Ecto neural progenitor cell (in vitro differentiated cells): Measurements from ENCODE around the gene TNNC2.
"Not testable (repeated sequence)": the region's sequence is repeated elsewhere in the genome, so short reads cannot be mapped to it uniquely, and the experiment has no call there.

Experiments used
- DNase-seq: peaks from one replicate; pipeline ENCODE4 v3.0.0-alpha.2; 2018; ENCODE audit warnings: low spot score

Gene TNNC2

DNA sequence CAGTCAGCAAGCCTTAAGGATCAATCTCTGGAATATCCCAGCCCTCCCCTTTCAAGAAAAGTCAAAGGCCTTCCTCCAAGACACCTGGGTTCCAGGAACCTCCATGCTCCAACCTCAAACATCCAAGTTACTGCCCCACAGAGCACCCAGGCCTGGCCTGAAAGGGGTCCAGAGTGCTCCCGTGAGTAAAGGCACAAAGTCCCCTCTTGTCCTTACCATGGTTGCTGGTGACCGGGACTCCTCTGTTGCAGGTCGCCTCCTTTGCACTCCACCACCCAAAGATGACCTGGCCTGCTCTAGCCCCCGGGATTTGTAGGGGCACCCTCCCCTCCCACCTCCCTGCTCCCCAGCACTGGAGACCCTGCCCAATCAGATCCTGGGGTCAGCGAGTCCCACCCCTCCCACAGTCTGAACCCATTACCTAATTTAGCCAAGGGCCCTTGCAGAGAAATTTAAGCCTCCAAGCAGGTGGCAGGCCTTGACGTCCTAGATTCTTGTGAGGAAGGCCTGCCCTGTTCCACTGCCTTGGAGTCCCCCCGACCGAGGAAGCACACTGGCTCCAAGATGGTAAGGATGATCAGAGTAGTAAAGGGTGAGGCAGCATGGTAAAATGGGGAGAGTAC is at the start of gene TNNC2:
Gene TNNC2, minus strand, starts transcription at position 283 of the 623 bp plus-strand sequence. Its CDS starts 64 bp downstream, at position 219.
- no peak for DNase-seq

DNA sequence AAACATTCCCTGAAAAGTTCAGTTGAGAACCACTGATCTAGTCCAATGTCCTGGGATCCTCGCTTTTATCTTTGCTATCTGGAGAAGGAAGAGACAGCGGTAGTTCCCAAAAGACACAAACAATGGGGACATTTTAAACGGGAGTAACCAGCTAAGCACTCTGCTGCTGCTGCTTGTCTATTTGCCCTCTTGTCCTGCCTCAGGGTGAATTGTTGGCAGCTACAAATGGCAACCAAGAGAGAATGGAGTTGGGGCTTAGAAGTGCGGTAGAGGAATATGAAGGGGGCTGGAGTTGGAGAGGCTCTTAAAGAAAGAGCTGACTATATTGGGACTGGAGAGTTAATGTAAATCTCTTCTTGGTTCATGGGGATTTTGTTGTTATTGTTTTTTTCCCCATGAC is 47.5 kb upstream of the TNNC2 start:
- DNase-seq = no peak

DNA sequence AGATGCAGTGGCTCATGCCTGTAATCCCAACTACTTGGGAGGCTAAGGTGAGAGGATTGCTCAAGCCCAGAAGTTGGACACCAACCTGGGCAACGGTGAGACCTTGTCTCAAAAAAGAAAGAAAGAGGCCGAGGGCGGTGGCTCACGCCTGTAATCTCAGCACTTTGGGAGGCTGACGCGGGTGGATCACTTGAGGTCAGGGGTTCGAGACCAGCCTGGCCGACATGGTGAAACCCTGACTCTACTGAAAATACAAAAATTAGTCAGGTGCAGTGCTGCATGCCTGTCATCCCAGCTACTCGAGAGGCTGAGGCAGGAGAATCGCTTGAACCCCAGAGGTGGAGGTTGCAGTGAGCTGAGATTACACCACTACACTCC is 47.0 kb upstream of the TNNC2 start:
- not testable (repeated sequence) for DNase-seq

DNA sequence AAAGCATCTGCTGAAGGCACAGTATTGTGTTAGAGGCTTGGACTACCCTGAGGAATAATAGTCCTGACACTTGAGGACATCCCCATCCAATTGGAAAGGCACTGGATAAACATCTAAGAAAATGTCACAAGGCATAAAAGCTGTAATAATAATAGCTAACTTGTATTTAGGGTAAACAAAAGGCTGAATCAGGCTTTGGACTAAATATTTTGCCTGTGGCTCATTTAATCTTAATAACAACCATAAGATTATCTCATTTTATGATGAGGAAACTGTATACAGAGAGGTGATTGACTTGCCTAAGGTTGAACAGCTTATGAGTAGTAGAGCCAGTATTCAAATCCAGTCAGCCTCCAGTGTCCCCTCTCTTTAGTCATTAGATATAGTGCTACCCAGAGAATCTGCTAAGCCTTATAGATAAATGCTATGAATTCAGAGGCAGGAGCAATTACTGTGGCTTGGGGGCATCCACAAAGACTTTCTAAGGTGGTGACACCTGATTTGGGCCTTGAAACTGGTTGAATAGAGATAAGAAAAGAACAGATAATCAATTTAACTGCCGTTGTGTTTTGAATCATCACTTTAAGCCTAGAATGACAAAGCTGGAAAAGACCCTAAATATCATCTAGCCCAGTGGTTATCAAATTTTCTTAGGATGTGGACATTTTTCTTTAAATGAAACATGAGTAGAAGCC is 46.4 kb upstream of the TNNC2 start:
- DNase-seq = no peak

DNA sequence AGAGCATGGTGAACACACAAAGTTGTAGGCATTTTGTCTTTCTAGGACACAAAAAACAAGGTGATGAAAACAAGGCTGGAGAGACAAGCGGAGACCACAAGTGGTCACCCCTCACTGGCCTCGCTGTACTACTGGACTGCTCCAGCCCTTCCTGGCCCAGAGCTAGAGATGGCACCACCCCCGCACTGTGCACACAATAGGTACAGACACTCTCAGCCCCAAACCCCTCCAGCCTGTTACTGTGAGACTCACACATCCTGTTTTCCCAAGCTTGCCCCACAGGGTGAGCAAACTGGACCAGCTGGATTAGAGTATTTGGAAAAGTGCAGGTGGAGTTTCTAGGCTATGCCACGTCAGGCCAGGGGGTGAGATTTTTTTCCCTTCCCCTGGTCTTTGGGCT is 45.5 kb upstream of the TNNC2 start:
- no peak for DNase-seq

DNA sequence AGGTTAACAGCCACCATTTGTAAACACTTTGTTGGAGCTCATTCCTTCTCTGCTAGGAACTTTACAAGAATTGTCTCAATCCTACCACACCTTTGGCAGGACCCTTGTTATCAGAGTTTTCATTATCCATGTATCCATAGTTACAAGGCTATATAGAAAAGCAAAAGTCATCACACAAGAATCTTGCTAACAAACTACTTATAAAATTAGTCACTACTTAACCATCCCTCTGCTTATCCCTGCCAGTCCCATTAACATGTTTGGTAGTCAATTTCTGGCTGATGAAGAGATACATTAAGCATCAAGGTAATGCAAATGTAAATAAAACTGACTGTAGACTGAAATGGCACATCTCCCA is 40.7 kb upstream of the TNNC2 start:
- DNase-seq = no peak

DNA sequence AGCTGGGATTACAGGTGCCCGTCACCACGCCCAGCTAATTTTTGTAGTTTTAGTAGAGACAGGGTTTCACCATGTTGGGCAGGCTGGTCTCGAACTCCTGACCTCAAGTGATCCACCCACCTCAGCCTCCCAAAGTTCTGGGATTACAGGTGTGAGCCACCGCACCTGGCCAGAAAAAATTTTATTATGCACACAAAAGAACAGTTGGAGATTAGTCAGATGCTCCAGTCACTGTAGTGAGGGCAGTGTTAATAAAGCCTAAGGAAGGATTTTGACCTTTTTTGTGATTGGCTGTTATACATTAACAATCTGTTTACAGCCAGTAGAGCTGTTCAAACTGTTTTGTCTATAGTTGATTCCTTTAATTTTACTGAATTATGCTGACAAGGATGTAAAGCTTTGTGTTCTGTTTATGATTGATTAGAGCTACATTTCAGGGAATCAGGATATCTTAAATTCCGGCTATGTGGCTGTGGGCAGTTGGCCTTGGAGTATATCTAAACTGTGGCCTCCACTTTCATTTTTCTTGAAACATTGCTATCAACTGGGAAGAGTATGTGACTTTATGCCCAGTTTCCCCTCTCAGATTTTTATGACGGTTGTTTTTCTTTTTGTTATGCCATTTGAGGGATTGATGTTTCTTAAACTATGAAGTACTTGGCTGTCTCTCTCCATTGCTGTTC is 40.2 kb upstream of the TNNC2 start:
- DNase-seq = no peak

DNA sequence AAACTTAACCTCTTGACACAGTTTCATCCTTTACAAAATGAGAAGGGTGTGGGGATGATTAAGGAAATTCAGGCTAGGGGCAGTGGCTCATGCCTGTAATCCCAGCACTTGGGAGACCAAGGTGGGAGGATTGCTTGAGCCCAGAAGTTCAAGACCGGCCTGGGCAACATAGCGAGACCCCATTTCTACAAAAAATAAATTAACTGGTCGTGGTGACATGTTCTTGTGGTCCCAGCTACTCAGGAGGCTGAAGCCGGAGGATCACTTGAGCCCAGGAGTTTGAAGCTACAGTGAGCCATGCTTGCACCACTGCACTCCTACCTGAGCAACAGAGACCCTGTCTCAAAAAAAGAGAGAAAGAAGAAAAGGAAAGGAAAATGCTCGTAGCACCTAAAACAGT is 39.3 kb upstream of the TNNC2 start:
- DNase-seq = no peak

DNA sequence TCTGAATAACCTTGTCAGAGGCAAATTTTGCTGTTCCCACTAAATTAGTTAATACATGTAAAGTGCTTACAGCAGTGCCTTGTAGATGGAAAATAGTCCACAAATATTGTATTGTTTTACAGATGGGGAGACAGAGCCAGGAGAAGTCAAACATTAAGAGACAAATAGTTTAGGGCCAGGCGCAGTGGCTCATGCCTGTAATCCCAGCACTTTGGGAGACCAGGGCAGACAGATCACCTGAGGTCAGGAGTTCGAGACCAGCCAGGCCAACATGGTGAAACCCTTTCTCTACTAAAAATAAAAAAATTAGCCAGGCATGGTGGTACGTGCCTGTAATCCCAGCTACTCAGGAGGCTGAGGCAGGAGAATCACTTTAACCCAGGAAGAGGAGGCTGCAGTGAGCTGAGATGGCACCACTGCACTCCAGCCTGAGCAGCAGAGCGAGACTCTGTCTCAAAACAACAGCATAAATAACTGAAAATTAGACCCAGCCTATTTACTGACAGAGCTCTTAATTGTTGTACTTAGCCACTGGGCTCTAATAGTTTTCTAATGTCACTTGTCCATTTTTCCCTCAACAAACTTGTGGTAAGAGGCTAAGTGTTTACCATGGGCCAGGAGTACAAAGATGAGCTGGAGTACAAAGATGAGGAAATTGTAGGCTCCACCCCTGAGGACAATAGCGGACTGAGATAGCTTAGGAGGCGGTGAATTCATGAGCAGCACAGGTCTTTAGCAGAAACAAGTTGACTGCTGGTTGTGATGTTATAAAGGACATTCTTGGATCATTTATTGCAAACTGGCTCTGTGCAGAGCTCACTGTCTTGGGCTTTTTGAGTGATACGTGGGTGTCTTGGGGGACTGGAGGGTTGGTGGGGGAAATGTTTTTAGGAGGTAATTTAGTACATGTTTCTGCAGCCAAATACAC is 36.7 kb upstream of the TNNC2 start:
- DNase-seq = no peak

DNA sequence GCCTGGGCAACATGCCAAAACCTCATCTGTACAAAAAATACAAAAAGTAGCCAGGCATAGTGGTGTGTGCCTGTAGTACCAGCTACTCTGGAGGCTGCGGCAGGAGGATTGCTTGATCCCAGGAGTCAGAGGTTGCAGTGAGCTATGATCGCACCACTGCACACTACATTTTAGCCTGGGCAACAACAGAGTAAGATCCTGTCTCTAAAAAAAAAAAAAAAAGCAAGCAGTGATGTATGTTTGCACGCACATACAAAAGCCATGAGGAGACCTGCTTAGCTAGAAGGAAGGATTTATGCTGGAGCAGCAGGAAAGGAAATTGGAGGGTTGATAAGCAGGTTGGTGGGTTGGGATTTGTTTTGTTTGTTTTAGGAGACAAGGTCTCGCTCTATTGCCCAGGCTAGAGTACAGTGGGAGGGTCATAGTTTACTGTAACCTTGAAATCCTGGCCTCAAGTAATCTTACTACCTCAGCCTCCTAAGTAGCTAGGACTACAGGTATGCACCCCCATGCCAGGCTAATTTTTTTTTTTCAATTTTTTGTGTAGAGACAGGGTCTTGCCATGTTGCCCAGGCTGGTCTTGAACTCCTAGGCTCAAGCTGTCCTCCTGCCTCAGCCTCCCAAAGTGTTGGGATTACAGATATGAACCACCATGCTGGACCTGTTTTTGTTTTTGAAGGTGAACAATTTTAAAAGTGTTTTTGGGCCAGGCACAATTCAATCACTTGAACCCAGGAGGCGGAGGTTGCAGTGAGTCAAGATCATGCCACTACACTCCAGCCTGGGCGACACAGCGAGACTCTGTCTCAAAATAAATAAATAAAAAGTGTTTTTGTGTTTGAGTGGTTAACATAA is 34.3 kb upstream of the TNNC2 start:
- no peak for DNase-seq

DNA sequence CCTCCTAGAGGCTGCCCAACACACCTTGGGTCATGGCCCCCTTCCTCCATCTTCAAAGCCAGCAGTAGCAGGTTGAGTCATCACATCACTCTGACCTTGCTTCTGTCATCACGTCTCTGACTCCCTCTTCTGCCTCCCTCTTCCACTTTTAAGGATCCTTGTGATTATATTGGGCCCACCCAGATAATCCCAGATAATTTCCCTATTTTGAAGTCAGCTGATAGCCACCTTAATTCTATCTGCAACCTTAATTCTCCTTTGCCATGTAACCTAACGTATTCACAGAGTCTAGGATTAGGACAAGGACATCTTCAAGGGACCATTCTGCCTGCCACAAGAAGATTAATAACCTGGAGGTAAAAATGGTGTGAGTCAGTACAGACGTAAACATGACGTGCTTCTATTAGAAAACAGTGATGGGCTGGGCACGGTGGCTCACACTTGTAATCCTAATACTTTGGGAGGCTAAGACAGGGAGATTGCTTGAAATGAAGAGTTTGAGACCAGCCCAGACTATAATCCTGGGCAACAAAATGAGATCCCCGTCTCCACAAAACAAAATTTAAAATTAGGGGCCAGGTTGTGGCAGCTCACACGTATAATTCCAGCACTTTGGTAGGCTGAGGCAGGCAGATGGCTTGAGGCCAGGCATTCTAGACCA is 33.6 kb upstream of the TNNC2 start:
- no peak for DNase-seq

DNA sequence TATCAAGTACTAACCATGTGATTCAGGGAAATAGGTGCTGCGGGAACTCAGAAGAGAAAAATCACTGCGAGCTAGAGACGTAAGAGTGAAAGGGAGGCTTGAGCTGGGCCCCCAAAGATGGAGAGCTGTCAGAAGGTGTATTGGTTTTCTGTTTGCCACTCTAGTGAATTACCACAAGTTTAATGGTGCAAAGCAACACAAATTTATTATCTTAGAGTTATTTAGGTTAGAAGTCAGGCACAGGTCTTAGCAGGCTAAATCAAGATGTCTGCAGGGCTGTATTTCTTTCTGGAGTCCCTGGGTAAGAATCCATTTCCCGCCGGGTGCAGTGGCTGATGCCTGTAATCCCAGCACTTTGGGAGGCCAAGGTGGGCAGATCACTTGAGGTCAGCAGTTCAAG is 32.8 kb upstream of the TNNC2 start:
- DNase-seq = no peak

DNA sequence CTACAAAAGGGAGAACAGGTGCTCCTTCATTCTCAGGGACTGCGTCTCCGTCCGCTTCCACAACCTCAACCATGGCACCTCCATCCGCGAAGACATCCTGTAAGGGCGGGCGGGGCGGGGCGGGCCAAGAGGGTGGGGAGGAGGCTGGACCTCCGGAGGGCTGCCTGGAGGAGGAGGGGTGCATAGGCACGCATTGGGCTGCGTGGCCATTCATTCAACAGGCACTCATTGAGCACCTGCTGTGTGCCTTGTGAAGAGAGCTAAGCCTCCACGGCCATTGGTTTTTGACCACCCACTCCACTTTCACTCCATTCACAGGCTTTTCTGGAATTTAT is 30.7 kb upstream of the TNNC2 start:
- DNase-seq = no peak

DNA sequence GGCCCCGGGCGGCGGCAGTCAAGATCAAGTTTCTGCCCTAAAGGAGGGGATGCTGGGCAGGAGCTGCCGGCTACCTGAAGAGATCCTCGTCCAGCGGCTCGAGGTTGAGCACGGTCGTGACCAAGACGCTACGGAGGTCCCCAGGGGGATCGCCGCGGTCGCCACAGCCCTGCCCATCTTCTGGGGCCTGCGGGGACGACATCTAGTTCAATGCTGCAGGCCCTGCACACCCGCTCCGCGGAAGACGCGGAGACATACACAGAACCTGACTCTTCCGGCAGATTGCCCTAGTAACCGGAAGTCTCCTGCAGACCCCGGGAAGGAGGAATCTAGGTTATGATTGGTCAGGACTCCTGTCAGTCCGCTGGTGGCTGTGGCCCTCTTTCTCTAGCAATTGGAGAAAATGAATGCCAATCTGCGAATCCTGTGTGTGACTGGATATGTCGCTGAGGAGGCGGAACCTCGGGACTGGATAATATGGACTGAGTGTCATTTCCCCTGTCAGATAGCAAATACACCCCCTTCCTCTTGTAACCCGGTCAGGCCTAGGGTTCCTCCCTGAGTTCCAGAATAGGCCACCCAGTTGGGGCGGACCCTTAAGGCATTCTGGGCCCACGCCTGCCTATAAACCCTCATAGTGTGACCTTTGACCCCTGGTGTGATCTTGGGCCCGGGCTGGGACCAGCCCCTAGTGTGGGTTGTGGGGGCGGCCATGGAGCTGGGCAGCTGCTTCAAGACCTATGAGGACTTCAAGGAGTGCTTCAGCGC is 30.2 kb upstream of the TNNC2 start, which contains the start of the genes ACOT8 and ZSWIM3:
Gene ACOT8, minus strand, starts transcription at position 279 of the 768 bp plus-strand sequence. Its CDS starts 77 bp downstream, at position 202.
Gene ZSWIM3, plus strand, starts transcription at position 501 of the 768 bp plus-strand sequence. Its CDS starts 212 bp downstream, at position 713.
- DNase-seq = peak; percentile 95

DNA sequence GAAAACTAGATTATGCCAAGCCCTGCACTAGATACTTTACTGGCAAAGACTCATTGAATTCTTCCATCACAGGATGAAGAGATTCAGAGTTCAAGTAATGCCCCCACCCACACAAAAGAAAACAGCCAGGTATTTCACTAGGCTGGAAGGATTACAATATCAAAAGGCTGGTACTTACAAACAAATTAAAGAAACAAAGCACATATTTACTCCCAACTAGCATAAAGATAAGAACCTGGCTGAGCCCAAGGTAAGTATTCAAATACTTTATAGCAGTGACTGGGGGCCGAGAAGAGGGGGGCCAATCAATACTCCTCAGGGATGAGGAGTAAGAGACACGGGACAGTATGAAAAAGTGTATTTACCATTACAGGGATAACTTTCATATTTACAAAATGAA is 26.4 kb upstream of the TNNC2 start:
- no peak for DNase-seq

DNA sequence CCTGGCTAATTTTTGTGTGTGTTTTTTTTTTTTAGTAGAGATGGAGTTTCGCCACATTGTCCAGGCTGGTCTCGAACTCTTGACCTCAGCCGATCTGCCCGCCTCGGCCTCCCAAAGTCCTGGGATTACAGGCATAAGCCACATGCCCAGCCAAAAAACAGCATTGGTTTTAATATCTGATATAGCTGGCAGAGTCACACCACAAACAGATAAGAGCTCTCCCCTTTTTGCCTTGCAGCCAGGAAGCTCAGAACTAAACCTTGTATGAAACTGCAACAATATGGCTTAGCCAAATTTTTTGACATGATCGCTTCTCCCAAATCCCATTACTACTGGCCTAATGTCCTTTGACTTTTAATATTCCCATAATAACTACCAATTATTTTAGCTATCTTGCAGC is 25.2 kb upstream of the TNNC2 start:
- no peak for DNase-seq

DNA sequence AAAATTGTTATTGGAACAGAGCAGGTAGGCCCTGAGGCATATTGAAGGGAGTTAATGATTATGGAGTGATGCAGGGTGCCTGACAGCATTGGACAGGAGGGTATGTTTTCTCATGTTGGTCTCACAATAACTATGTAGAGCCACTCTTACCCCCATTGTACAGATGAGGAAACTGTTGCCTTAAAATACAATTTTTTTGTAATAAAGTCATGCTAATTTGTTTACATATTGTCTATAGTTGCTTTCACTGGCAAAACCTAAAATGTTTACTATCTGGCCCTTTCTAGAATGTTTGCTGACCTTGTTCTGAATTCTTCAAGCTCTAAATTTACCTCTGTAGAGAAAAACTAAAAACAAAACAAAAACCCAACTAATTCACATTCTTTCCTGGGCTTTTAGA is 24.4 kb upstream of the TNNC2 start:
- no peak for DNase-seq

DNA sequence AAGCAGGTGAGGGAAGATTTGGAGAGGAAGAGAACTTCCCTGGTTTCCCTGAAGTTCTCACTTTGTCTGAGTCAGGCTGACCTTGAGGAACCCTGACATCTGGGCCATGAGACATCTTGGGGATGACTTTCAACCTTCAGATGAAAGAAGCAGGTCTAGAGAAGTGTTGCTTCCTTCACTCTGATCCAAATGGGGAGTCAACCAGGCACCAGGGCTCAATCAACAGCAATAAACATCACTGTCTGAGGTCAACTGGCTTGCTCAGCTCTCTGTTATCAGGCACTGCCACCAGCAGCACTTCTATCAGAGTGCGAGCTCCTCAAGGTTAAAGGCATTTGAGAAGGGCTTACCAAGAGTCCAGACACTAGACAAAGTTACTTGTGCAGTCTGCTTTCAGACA is 23.8 kb upstream of the TNNC2 start:
- no peak for DNase-seq

DNA sequence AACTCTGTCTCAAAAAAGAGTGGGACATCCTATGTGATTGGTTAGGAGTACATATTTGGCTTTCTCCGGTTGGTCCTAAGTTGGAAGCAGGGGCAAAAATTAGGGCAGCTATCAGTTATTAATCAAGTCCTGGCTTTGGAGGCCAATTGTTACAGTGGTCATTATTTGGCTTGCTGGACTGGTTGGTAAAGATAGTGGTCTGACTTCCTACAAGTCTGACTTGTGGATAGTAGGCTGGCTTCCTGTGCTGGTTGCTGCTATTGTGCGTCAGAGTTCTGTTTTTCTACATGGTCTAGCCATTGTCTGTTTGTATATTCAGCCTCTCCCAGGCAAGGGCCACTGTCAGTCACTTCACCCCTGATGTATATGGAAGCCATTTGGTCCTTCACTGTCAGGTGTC is 23.1 kb upstream of the TNNC2 start:
- no peak for DNase-seq

DNA sequence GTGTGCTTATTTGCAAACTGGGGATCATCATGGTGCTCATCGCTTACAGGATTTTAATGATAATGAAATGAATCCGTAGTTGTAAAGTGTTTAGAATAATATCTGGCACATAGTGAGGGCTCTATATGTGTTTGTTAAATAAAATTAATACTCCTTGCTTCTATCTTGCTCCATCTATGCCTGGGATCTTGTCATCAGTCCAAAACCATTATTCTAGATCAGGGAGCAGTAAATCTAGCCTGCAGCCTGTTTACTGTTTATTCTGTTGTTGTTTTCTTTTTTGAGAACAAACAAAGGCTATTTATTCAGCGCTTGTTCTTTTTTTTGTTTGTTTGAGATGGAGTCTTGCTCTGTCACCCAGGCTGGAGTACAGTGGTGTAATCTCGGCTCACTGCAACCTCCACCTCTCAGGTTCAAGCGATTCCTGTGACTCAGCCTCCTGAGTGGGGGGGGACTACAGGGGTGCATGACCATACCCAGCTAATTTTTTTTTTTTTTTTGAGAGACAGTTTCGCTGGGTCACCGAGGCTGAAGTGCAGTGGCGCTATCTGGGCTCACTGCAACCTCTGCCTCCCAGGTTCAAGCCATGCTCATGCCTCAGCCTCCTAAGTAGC is 22.0 kb upstream of the TNNC2 start:
- DNase-seq = no peak
